ENCODE results near the gene GPR156.

DNA sequence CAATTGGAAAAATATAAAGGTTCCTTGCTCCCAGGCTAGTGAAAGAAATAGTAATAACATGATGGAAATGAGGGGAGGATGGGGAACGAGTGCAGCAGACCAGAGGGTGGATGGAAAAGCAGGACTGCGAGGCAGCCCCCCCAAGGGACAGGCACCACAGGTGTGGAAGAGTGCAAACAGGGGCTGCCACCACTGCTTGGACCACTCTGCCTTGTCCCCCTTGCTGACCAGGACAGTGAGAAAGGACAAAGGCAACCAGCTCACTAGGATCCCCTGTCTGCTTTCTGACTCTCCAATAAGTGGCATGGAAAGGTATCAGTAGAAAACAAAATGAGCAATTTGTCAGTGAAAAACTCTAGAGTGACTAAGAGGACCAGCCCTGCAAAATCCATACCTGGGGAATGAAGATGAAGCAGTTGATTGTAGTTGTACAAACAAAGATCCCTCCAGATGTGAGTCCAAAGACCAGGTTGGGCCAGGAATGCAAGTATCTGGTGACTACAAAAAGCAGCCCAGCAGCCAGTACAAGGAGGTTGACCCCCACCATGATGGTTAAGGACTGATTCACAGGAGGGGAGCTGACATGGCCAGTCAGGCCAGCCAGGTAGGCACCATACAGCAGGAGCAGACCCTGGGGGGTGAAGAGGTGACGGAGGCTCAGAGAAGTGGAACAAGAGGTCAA, 104.2 kb downstream of the GPR156 start:
- no peak for TF ChIP-seq POLR2A (IDR thresholded peaks at IDR 0.05)
- TF ChIP-seq POLR2AphosphoS5 (IDR thresholded peaks at IDR 0.05), result no peak
- TF ChIP-seq, protein P1, sequence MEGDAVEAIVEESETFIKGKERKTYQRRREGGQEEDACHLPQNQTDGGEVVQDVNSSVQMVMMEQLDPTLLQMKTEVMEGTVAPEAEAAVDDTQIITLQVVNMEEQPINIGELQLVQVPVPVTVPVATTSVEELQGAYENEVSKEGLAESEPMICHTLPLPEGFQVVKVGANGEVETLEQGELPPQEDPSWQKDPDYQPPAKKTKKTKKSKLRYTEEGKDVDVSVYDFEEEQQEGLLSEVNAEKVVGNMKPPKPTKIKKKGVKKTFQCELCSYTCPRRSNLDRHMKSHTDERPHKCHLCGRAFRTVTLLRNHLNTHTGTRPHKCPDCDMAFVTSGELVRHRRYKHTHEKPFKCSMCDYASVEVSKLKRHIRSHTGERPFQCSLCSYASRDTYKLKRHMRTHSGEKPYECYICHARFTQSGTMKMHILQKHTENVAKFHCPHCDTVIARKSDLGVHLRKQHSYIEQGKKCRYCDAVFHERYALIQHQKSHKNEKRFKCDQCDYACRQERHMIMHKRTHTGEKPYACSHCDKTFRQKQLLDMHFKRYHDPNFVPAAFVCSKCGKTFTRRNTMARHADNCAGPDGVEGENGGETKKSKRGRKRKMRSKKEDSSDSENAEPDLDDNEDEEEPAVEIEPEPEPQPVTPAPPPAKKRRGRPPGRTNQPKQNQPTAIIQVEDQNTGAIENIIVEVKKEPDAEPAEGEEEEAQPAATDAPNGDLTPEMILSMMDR (IDR thresholded peaks at IDR 0.05), result no peak

All from upper lobe of left lung (tissue), 4 donors.